Small intestine (tissue), 7 donors: ENCODE results near the gene KNSTRN. TPM values are rescaled to one million over a fixed set of nuclear protein-coding genes. Genes with fewer than 3 reads are reported as not detected.

Source experiments
- DNase-seq, 2 donors: peaks; one replicate each; pipeline versions ENCODE4 v3.0.0 to v3.0.0-alpha.2; 2013
- FAIRE-seq: peaks from 2 replicates; lab custom pipeline; 2012; peaks lifted over from hg19 to GRCh38; lab: Jason Lieb, UNC
- H3K27ac ChIP-seq, 3 donors: one replicate each; pipeline ENCODE4 v1.5.1; 2013; ENCODE audit warnings: low read length in 2 of 3, mild to moderate bottlenecking in 2 of 3, control low read depth in 1 of 3, inconsistent platforms in 1 of 3, low read depth in 1 of 3, moderate library complexity in 1 of 3
- H3K27me3 ChIP-seq, 3 donors: one replicate each; pipeline ENCODE4 v1.6.1; 2013; ENCODE audit warnings: low read length in 3 of 3, inconsistent platforms in 1 of 3; ENCODE audit not compliant: control insufficient read depth in 3 of 3, insufficient read depth in 3 of 3
- H3K36me3 ChIP-seq, 3 donors: one replicate each; pipeline ENCODE4 v1.6.1; 2013; ENCODE audit warnings: low read length in 3 of 3, inconsistent platforms in 1 of 3, low read depth in 1 of 3, mild to moderate bottlenecking in 1 of 3, moderate library complexity in 1 of 3; ENCODE audit not compliant: control insufficient read depth in 3 of 3, insufficient read depth in 2 of 3
- H3K4me1 ChIP-seq, 3 donors: one replicate each; pipeline ENCODE4 v1.6.1; 2013; ENCODE audit warnings: low read length in 2 of 3, inconsistent platforms in 1 of 3, low read depth in 1 of 3, mild to moderate bottlenecking in 1 of 3, moderate library complexity in 1 of 3; ENCODE audit not compliant: control insufficient read depth in 3 of 3, insufficient read depth in 2 of 3
- H3K4me3 ChIP-seq, 3 donors: one replicate each; pipeline ENCODE4 v1.5.1; 2013; ENCODE audit warnings: low read length in 3 of 3, control low read depth in 1 of 3, inconsistent platforms in 1 of 3, low read depth in 1 of 3, mild to moderate bottlenecking in 1 of 3, moderate library complexity in 1 of 3
- H3K9me3 ChIP-seq, 2 donors: one replicate each; pipeline ENCODE4 v1.6.1; 2013; ENCODE audit warnings: low read depth in 1 of 2, low read length in 1 of 2; ENCODE audit not compliant: control insufficient read depth in 2 of 2, insufficient read depth in 1 of 2
- WGBS, 3 donors: extraction: QIAGEN DNeasy Blood & Tissue Kit; methylation state at CpG; one replicate each; pipeline ENCODE4 v1.1.7; 2013; 5-methylcytosine and 5-hydroxymethylcytosine counted together
- polyA plus RNA-seq, 4 donors: library from polyadenylated mRNA; stranded (reverse) in 3 of 4; unstranded in 1 of 4; fragments of 200-250 nt in 3 of 4; fragments of 120-200 nt in 1 of 4; gene quantifications; one replicate each; pipeline versions ENCODE4 v1.2.1 to v1.2.3, GENCODE V29; 2013
- donor health status: healthy with polysubstance abuse.
- donor health status: control.
- donor health status: control.
- donor health status: Bipolar disorder and iron deficiency.
- donor health status: healthy.

KNSTRN gene
- polyA plus RNA-seq, 4 donors: 4.1 to 24.3 (median 12.9) TPM

DNA sequence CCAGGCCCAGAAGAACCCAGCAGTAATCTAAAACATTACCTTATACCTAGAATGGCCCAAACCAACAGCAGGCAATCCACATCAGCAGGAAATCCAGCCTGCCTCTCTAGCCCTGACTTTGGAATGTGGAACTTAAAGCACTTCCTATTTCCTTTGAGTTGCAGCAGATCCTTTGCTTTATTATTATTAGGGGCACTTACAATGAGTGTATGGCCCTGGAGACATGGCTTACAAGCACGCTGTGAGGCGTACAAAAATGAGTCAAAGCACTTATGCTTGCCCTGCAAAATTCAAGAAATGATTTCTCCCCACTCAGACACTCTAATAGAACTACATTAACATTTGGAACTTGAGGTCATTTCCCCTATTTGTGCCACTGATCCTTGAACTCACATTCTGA is 9.5 kb upstream of the KNSTRN start:
- Histone ChIP-seq H3K36me3 (no peaks in the 10 kb centered on the region), H3K27ac (no peak overlapping the region), H3K9me3 (no peaks in the 10 kb centered on the region), H3K4me1 (peaks cover 0 to 4% (median 0%) of the 10 kb centered on the region in 3 donors), H3K4me3 (no peak overlapping the region), H3K27me3 (no peaks in the 10 kb centered on the region)
- WGBS, 3 donors: 45 to 71% (median 52%) methylated on average over 2 of the region's 2 CpGs
- DNase-seq (no peak), FAIRE-seq (no peak)

DNA sequence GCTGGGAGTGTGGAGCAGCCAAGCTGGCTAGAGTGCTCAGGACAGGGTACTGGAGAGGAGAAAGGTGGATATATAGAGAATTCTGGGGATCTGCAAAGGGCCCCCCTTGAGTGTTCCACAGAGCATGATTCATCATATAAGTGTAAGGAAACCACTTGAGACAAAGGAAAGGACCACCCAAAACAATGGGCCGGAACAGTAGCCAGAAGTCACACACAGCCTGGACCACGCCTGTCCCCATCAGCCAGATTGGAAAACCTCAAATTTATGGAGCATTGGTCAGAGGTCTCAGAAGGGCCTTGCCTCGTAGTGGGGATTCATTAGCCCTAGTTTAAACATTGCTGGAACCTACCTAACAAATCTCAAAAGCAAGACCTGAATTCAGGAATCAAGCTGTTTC is 4.9 kb upstream of the KNSTRN start:
- no peak for DNase-seq
- WGBS, 3 donors: 81 to 91% (median 82%) methylated on average over 3 of the region's 3 CpGs
- H3K4me3 ChIP-seq: no peak overlapping the region
- H3K4me1 ChIP-seq: peaks cover 0 to 2% (median 2%) of the 10 kb centered on the region in 3 donors
- H3K36me3 ChIP-seq: no peaks in the 10 kb centered on the region
- FAIRE-seq: no peak
- H3K27ac ChIP-seq: no peak overlapping the region
- no peaks in the 10 kb centered on the region for H3K27me3 ChIP-seq
- H3K9me3 ChIP-seq: no peaks in the 10 kb centered on the region

- FAIRE-seq: no peak
- DNase-seq: no peak
- Histone ChIP-seq H3K4me1 (peaks cover 2 to 8% (median 2%) of the 10 kb centered on the region in 3 donors), H3K36me3 (no peaks in the 10 kb centered on the region), H3K9me3 (no peaks in the 10 kb centered on the region), H3K27me3 (no peaks in the 10 kb centered on the region), H3K4me3 (no peak overlapping the region), H3K27ac (no peak overlapping the region)
- WGBS, 3 donors: 76 to 90% (median 81%) methylated on average over 4 of the region's 4 CpGs
Observed at GRCh38 chr15:40379374-40379773, 3.1 kb upstream of the KNSTRN start.

DNA sequence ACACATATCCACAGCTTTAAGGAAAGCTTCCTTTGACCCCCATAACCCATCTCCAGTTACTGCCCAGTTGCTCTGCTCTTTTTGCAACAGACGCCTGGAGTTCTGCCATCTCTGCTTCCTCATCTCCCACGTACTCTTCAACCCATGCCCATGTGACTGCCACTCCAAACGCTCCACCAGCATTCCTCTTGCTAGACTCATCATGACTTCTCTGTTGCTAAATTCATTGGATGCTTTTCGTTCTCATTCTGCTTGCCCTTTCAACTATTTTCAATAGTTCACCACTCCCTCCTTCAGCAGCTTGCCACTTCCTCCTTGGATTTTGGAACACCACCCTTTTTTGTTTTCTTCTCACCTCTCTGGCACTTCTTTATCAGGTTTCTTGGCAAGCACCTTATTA is 2.7 kb upstream of the KNSTRN start:
- Histone ChIP-seq H3K9me3 (no peaks in the 10 kb centered on the region), H3K4me1 (peaks cover 2 to 8% (median 2%) of the 10 kb centered on the region in 3 donors), H3K27ac (no peak overlapping the region), H3K4me3 (no peak overlapping the region), H3K27me3 (no peaks in the 10 kb centered on the region), H3K36me3 (no peaks in the 10 kb centered on the region)
- no peak for DNase-seq
- no peak for FAIRE-seq
- WGBS, 3 donors: 10 to 29% (median 27%) methylated on average over 4 of the region's 4 CpGs

GRCh38 chr15:40380636-40381035 is 1.9 kb upstream of the KNSTRN start:
- no peak for FAIRE-seq
- H3K4me3 ChIP-seq: no peak overlapping the region
- H3K4me1 ChIP-seq: peaks cover 2 to 8% (median 2%) of the 10 kb centered on the region in 3 donors
- 94 to 95% (median 94%) methylated on average over 10 of the region's 10 CpGs for WGBS, 3 donors
- H3K9me3 ChIP-seq: no peaks in the 10 kb centered on the region
- DNase-seq: no peak
- no peaks in the 10 kb centered on the region for H3K36me3 ChIP-seq
- H3K27me3 ChIP-seq: no peaks in the 10 kb centered on the region
- no peak overlapping the region for H3K27ac ChIP-seq

- peaks cover 0 to 5% (median 0%) of the 10 kb centered on the region in 3 donors for H3K36me3 ChIP-seq
- H3K4me1 ChIP-seq: peaks cover 2 to 8% (median 2%) of the 10 kb centered on the region in 3 donors
- no peak overlapping the region for H3K4me3 ChIP-seq
- no peaks in the 10 kb centered on the region for H3K9me3 ChIP-seq
- DNase-seq (no peak), FAIRE-seq (no peak)
- H3K27ac ChIP-seq: no peak overlapping the region
- no peaks in the 10 kb centered on the region for H3K27me3 ChIP-seq
- 86 to 93% (median 90%) methylated on average over 11 of the region's 11 CpGs for WGBS, 3 donors
Observed at GRCh38 chr15:40381818-40382529, 547 bp upstream of the KNSTRN start.

DNA sequence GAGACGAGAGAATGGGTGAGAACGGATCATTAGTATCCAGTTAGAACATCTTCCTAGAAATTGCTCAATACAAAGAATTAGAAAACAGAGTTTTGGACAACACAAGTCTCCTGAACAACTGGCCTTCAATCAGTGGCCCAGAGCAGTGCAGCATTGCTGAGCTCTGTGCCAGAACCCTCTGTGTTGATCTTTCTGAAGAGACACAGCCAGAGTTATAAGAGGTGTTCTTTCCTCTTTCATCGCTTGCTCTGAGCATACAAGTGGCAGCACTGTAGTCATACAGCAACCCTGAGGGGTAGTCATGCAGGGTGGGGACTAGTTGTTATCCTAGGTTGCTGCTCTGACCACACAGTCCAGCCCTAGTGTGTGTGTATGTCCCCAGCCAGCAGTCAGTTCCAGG is 4.0 kb downstream of the KNSTRN start:
- whole genome bisulfite sequencing, 3 donors: 96 to 98% (median 97%) methylated on average over 3 of the region's 3 CpGs
- Histone ChIP-seq H3K36me3 (peaks cover 0 to 29% (median 2%) of the 10 kb centered on the region in 3 donors), H3K4me3 (no peak overlapping the region), H3K27me3 (no peaks in the 10 kb centered on the region), H3K9me3 (peaks cover 0 to 2% of the 10 kb centered on the region in 2 donors), H3K27ac (no peak overlapping the region), H3K4me1 (peaks cover 2 to 8% (median 2%) of the 10 kb centered on the region in 3 donors)
- no peak for DNase-seq
- FAIRE-seq: no peak

DNA sequence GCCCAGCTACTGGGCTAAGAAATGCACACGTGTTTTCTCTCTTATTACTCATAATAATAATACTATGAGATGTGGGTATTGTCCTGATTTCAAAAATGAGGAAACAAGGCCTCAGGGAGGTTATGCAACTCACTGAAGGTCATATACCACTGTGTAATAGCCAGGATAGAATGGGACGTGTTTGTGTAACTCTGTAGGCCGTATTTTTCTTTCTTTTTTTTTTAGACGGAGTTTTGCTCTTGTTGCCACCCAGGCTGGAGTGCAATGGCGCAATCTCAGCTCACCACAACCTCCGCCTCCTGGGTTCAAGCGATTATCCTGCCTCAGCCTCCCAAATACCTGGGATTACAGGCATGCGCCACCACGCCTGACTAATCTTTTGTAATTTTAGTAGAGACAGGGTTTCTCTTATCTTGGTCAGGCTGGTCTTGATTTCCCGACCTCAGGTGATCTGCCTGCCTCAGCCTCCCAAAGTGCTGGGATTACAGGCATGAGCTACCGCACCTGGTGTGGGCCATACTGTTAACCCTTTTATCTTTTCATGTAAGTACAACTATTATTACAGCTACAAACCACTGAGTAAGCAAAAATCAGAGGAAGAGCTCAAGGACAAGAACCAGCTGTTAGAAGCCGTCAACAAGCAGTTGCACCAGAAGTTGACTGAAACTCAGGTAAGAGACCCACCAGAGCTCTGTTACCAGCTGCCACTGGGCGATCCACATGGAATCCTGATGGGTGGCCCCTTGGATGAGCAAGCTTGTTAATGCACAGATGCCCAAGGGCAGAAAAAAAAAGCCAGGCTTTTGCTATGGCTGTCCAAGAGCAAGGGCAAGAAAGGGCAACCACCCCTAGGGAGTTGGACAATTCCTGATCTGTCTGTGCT is 6.7 kb downstream of the KNSTRN start:
- FAIRE-seq (no peak), DNase-seq (no peak)
- peaks cover 4 to 38% (median 6%) of the 10 kb centered on the region in 3 donors for H3K36me3 ChIP-seq
- H3K27ac ChIP-seq: no peak overlapping the region
- peaks cover 0 to 4% (median 0%) of the 10 kb centered on the region in 3 donors for H3K4me1 ChIP-seq
- no peak overlapping the region for H3K4me3 ChIP-seq
- no peaks in the 10 kb centered on the region for H3K27me3 ChIP-seq
- 94 to 95% (median 94%) methylated on average over 13 of the region's 13 CpGs for WGBS, 3 donors
- peaks cover 0 to 2% of the 10 kb centered on the region in 2 donors for H3K9me3 ChIP-seq
